Measurements from ENCODE around the gene SSX1. TPM values are rescaled to one million over a fixed set of nuclear protein-coding genes. Genes with fewer than 3 reads are reported as not detected.

The SSX1 gene
- total RNA-seq, result not detected in 2 replicates

GRCh38 chrX:48255062-48255796 is at the start of gene SSX1:
TSS of gene SSX1 (plus strand) at chrX:48255392. CDS start at chrX:48257242, 1,850 bp downstream.

Other genes starting within 250 kb of the SSX1 start
- not detected in 2 replicates for gene SPACA5, start 248.4 kb upstream of the SSX1 start, total RNA-seq
- 1.1 TPM in 2 replicates for gene ZNF630, start 183.8 kb upstream of the SSX1 start, total RNA-seq
- gene SPACA5B, start 124.8 kb upstream of the SSX1 start, total RNA-seq, result not detected in 2 replicates
- not detected in 2 replicates for gene SSX5, start 58.6 kb upstream of the SSX1 start, total RNA-seq
- gene SSX3, start 101.3 kb downstream of the SSX1 start, total RNA-seq, result not detected in 2 replicates
- gene SSX4, start 128.1 kb downstream of the SSX1 start, total RNA-seq, result not detected in 2 replicates
- gene SSX4B, start 156.6 kb downstream of the SSX1 start, total RNA-seq, result not detected in 2 replicates
- 14.2 and 21.1 TPM in 2 replicates for gene SLC38A5, start 214.9 kb downstream of the SSX1 start, total RNA-seq
- gene FTSJ1, start 220.8 kb downstream of the SSX1 start, total RNA-seq, result 34.9 and 49.0 TPM in 2 replicates